Measurements from ENCODE around the gene PSMB9.

The PSMB9 gene

GRCh38 chr6:32840604-32841246 is 13.3 kb upstream of the PSMB9 start:
- no peak for DNase-seq

- DNase-seq = no peak
Observed at GRCh38 chr6:32842021-32842650, 11.9 kb upstream of the PSMB9 start.

- DNase-seq = no peak
Observed at GRCh38 chr6:32842690-32843089, 11.3 kb upstream of the PSMB9 start.

GRCh38 chr6:32843331-32843978 is 10.5 kb upstream of the PSMB9 start:
- peak in 1 of 2 experiments; percentile 15 for DNase-seq

- peak; percentile 82 to 88 for DNase-seq
Observed at GRCh38 chr6:32843979-32844838, 9.8 kb upstream of the PSMB9 start, which contains the start of gene PSMB8. PSMB8 (minus strand) TSS chr6:32844047; CDS start chr6:32843996, 51 bp downstream.

- DNase-seq = no peak
Observed at GRCh38 chr6:32844839-32845383, 9.1 kb upstream of the PSMB9 start.

- no peak for DNase-seq
Observed at GRCh38 chr6:32845384-32845884, 8.6 kb upstream of the PSMB9 start.

- DNase-seq = no peak
Observed at GRCh38 chr6:32847004-32847403, 7.0 kb upstream of the PSMB9 start.

GRCh38 chr6:32847795-32848194 is 6.2 kb upstream of the PSMB9 start:
- no peak for DNase-seq

GRCh38 chr6:32849126-32849525 is 4.9 kb upstream of the PSMB9 start:
- DNase-seq = no peak

- DNase-seq = no peak
Observed at GRCh38 chr6:32851025-32851424, 3.0 kb upstream of the PSMB9 start.

- DNase-seq = no peak
Observed at GRCh38 chr6:32852018-32852843, 1.8 kb upstream of the PSMB9 start.

- peak in 1 of 2 experiments; percentile 31 for DNase-seq
Observed at GRCh38 chr6:32852844-32853540, 1.0 kb upstream of the PSMB9 start.

GRCh38 chr6:32854376-32855178 is 585 bp downstream of the PSMB9 start:
- no peak for DNase-seq

- DNase-seq = no peak
Observed at GRCh38 chr6:32855467-32856174, 1.6 kb downstream of the PSMB9 start.

GRCh38 chr6:32857156-32857891 is 3.3 kb downstream of the PSMB9 start:
- DNase-seq = no peak

- no peak for DNase-seq
Observed at GRCh38 chr6:32858194-32858593, 4.2 kb downstream of the PSMB9 start.

GRCh38 chr6:32860674-32861073 is 6.7 kb downstream of the PSMB9 start:
- DNase-seq = no peak

- DNase-seq = no peak
Observed at GRCh38 chr6:32862725-32863124, 8.7 kb downstream of the PSMB9 start.
